LNCaP clone FGC (cell line): ENCODE data around the gene PWWP2B.

Experiments used
- DNase-seq: peaks from one replicate; pipeline ENCODE4 v3.0.0-alpha.2; 2011; ENCODE audit warnings: low read depth
- H3K4me3 ChIP-seq: 2 replicates; pipeline ENCODE4 v1.5.1; 2011; ENCODE audit warnings: mild to moderate bottlenecking, low read depth, low read length, control low read depth
- CTCF ChIP-seq: IDR thresholded peaks from 2 replicates; pipeline ENCODE4 v1.5.1; 2012; ENCODE audit warnings: mild to moderate bottlenecking; ENCODE audit not compliant: control insufficient read depth, insufficient read depth; ENCODE audit errors: extremely low read depth

PWWP2B gene

GRCh38 chr10:132390921-132391675, 5.9 kb upstream of the PWWP2B start:
- TF ChIP-seq CTCF, result no peak
- H3K4me3 ChIP-seq, result no peak overlapping the region
- no peak for DNase-seq

- TF ChIP-seq CTCF, result no peak
- H3K4me3 ChIP-seq, result no peak overlapping the region
- no peak for DNase-seq
Observed at GRCh38 chr10:132391676-132392020, 5.4 kb upstream of the PWWP2B start.

- no peak overlapping the region for H3K4me3 ChIP-seq
- no peak for TF ChIP-seq CTCF
- DNase-seq, result no peak
Observed at GRCh38 chr10:132392184-132392800, 4.7 kb upstream of the PWWP2B start.

GRCh38 chr10:132392811-132393694, 3.9 kb upstream of the PWWP2B start:
- no peak for DNase-seq
- no peak for TF ChIP-seq CTCF
- no peak overlapping the region for H3K4me3 ChIP-seq

- no peak for DNase-seq
- no peak overlapping the region for H3K4me3 ChIP-seq
- no peak for TF ChIP-seq CTCF
Observed at GRCh38 chr10:132393695-132394181, 3.3 kb upstream of the PWWP2B start.

GRCh38 chr10:132394201-132394811, 2.7 kb upstream of the PWWP2B start:
- no peak overlapping the region for H3K4me3 ChIP-seq
- DNase-seq, result no peak
- no peak for TF ChIP-seq CTCF
